ENCODE measurements around the gene PLA2G4B.
A peak's percentile ranks its signal among the peaks of the same experiment; 100 is the strongest.
"Not testable (repeated sequence)": the region's sequence is repeated elsewhere in the genome, so short reads cannot be mapped to it uniquely, and the experiment has no call there.

PLA2G4B gene

DNA sequence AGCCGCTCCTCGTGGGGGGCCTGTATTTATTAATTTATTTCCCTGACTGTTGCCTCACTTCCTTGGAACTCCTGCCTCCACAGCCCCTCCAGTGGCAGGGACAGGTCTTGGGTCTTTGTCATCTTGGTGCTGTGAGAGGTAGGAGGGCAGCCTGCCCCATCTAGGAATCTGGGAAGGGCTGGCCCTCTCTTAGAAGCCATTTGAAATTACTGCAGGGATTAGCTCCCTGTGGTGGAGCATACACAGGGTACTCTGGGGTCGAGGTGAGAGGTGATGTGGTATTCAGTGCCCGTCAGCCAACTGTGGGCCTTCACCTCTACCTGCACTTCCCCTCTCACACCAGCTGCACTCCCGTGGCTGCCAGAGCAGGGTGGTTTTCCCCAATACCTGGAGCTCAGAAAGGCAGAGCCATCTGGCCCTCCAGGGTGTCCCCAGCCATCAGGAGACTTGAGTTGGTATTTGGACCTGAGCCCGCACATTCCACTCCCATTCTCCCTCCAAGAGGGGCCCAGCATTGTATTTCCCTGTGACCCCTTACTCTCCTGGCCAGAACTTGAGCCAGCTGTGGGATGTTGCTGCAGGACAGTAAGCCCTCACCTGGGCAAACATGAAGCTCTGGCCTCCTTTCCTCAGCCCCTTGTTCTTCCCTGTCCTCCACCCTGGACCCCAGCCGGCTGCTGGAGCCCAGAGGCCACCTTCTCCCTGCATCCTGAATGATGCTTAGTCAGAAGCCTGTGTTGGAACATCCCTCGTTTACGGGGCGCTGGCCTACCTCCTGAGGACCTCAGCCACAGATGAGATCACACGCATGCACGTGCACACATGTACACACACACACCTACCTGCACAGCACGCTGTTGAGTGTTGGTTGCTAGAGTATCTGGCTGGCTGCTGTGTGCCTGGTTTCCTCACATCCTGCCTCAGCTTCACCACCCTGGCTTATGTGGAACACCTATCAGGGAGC is 12.8 kb upstream of the PLA2G4B start:
- Histone ChIP-seq H3K27me3 (ENCODE audit: insufficient read depth, low read depth, severe bottlenecking) (no peaks in the 10 kb centered on the region), H3K27ac (no peak overlapping the region), H3K4me3 (ENCODE audit: low read depth, low read length) (no peak overlapping the region), H3K9me3 (ENCODE audit: severe bottlenecking) (no peaks in the 10 kb centered on the region), H3K36me3 (no peaks in the 10 kb centered on the region; the same call in 1 of the 2 replicates)
- TF ChIP-seq, protein P1, sequence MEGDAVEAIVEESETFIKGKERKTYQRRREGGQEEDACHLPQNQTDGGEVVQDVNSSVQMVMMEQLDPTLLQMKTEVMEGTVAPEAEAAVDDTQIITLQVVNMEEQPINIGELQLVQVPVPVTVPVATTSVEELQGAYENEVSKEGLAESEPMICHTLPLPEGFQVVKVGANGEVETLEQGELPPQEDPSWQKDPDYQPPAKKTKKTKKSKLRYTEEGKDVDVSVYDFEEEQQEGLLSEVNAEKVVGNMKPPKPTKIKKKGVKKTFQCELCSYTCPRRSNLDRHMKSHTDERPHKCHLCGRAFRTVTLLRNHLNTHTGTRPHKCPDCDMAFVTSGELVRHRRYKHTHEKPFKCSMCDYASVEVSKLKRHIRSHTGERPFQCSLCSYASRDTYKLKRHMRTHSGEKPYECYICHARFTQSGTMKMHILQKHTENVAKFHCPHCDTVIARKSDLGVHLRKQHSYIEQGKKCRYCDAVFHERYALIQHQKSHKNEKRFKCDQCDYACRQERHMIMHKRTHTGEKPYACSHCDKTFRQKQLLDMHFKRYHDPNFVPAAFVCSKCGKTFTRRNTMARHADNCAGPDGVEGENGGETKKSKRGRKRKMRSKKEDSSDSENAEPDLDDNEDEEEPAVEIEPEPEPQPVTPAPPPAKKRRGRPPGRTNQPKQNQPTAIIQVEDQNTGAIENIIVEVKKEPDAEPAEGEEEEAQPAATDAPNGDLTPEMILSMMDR (IDR thresholded peaks at IDR 0.05; ENCODE audit: low read depth, low read length), result no peak
- no peak for DNase-seq

DNA sequence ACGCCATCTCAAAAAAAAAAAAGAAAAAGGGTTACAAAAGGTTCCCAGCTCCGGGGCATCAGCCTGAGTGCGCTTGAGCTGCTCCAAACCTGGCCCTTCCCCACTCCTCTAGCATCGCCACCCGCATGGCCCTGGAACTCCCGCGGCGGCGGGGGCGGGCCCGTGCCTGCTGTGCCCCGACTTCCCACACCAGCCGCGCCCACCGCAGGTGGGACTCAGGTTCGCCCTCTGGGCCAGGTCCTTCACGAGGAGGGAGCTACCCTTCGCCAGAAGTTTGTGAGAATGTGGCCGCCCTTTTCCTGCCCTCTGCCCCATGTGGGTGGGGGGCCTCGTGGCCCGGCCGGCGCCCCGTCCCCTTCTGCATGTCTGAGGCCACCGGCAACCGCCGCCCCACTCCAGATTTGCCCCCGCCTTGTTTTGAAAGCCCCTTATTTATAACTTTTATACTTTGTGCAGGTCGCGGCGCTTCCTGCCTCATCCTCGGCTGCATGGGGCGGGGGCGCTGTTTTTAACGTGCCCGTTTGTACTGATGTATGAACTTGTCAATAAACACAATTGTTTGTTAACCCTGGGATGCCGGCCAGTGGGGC is 11.3 kb upstream of the PLA2G4B start:
- Histone ChIP-seq H3K36me3 (no peaks in the 10 kb centered on the region; the same call in 1 of the 2 replicates), H3K27ac (no peak overlapping the region), H3K27me3 (ENCODE audit: insufficient read depth, low read depth, severe bottlenecking) (no peaks in the 10 kb centered on the region), H3K9me3 (ENCODE audit: severe bottlenecking) (no peaks in the 10 kb centered on the region), H3K4me3 (ENCODE audit: low read depth, low read length) (peak overlapping the region; percentile 51)
- no peak for DNase-seq
- TF ChIP-seq, protein P1 (IDR thresholded peaks at IDR 0.05; ENCODE audit: low read depth, low read length), result no peak

DNA sequence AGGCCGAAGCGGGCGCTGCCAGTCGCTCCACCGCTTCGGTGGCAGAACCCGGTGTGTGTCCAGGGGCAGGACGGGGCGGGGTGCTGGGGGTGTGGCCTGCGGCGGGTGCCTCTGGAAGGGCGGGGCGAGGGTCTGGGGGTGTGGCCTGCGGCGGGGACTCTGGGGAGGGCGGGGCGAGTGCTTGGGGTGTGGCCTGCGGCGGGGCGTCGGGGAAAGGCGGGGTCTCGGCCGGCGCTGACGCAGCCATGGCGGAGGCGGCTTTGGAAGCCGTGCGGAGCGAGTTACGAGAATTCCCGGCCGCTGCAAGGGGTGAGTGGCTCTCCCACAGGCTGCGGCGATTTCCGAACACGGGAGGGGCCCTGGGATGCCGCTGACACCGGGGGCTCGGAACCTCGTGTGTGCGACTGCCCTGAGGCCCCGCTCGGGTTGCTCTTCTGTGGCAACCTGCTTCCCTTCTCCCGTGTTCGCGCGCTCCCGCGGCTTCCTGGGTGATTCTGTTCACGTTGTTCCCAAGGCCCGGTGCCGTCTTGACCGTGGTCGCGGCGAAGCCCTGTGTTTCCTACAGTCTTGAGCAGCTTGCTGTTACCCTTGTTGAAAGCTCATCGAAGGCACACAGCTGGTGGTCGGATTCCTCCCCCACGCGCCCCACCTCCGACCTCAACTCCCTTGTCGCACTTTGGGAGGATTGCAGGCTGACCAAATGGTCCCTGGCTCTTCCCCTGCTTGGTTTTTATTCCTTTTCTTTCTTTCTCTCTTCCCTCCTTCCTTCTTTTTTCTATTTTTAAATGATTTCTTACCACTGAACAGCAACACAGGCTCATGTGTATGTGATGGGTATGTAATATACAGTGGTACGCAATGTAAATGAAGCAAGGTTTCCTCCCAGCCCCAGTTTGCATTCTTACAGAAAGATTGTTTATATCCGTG is 10.5 kb upstream of the PLA2G4B start, which contains the start of gene JMJD7:
Gene JMJD7 (plus strand): TSS at position 213 of the 927 bp plus-strand sequence. CDS start 33 bp downstream, at position 246.
- peak; percentile 92 for DNase-seq
- TF ChIP-seq, protein P1 (IDR thresholded peaks at IDR 0.05; ENCODE audit: low read depth, low read length), result no peak
- no peaks in the 10 kb centered on the region; the same call in 1 of the 2 replicates for H3K36me3 ChIP-seq
- no peaks in the 10 kb centered on the region for H3K27me3 ChIP-seq (ENCODE audit: insufficient read depth, low read depth, severe bottlenecking)
- peak within 1 kb of the TSS; percentile 64 for H3K27ac ChIP-seq
- H3K4me3 ChIP-seq (ENCODE audit: low read depth, low read length), result peak within 1 kb of the TSS; percentile 68
- H3K9me3 ChIP-seq (ENCODE audit: severe bottlenecking), result no peaks in the 10 kb centered on the region

- H3K4me3 ChIP-seq (ENCODE audit: low read depth, low read length), result peak overlapping the region; percentile 68
- TF ChIP-seq, protein P1 (IDR thresholded peaks at IDR 0.05; ENCODE audit: low read depth, low read length), result no peak
- no peaks in the 10 kb centered on the region; the same call in 1 of the 2 replicates for H3K36me3 ChIP-seq
- no peaks in the 10 kb centered on the region for H3K9me3 ChIP-seq (ENCODE audit: severe bottlenecking)
- no peak overlapping the region for H3K27ac ChIP-seq
- H3K27me3 ChIP-seq (ENCODE audit: insufficient read depth, low read depth, severe bottlenecking), result no peaks in the 10 kb centered on the region
- no peak for DNase-seq
These were observed 9.9 kb upstream of the PLA2G4B start for GRCh38 chr15:41828807-41829141.

DNA sequence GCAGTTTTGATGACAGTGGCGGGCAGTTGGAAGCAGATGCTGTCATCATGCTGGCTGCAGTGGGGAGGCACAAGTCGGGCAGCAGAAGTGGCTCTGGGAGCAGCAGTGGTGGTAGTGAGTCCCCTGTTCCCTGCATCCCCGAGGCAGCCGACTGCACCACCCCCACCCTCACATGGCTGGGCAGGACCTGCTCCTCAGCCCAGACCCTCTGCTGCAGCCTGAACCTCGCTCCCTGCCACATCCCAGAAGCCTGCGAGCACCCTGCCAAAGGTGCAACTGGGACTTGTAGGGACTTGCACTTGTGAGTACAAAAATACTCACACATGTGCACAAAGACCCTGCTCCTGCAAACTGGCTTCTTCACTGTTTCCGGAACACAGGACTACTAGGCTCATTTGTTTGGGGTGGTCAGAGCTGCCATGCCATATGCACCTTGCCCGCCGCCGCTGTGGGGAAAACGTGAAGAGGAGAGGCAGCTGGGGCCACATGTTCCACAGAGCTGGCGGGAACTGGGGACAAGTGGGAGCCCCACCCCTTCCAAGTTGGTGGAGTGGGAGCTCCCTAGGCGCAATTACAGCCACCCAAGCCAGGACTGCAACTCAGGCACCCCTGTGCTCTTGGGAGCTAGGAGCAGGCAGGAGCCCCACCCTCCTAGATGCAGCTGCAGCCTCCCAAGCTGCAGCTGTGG is 8.5 kb upstream of the PLA2G4B start:
- DNase-seq, result no peak
- no peak overlapping the region for H3K27ac ChIP-seq
- H3K27me3 ChIP-seq (ENCODE audit: insufficient read depth, low read depth, severe bottlenecking), result no peaks in the 10 kb centered on the region
- TF ChIP-seq, protein P1 (IDR thresholded peaks at IDR 0.05; ENCODE audit: low read depth, low read length), result no peak
- H3K36me3 ChIP-seq, result no peaks in the 10 kb centered on the region; the same call in 1 of the 2 replicates
- no peak overlapping the region for H3K4me3 ChIP-seq (ENCODE audit: low read depth, low read length)
- no peaks in the 10 kb centered on the region for H3K9me3 ChIP-seq (ENCODE audit: severe bottlenecking)

- not testable (repeated sequence) for DNase-seq; H3K27me3 ChIP-seq (ENCODE audit: insufficient read depth, low read depth, severe bottlenecking); H3K4me3 ChIP-seq (ENCODE audit: low read depth, low read length); H3K9me3 ChIP-seq (ENCODE audit: severe bottlenecking); H3K27ac ChIP-seq; H3K36me3 ChIP-seq
These were observed 7.4 kb upstream of the PLA2G4B start for GRCh38 chr15:41831291-41831690.
